Right lobe of liver (tissue), 6 donors: Measurements from ENCODE around the gene TMEM120B. TPM values are rescaled to one million over a fixed set of nuclear protein-coding genes. Genes with fewer than 3 reads are reported as not detected.
A peak's percentile ranks its signal among the peaks of the same experiment; 100 is the strongest.

Experiments used
- ATAC-seq, 4 donors: fragments of 200-7000 bp; cut with Tn5 transposase; one replicate each; pipeline ENCODE4 v1.9.1; 2020; ENCODE audit warnings: mild to moderate bottlenecking in 4 of 4, moderate library complexity in 4 of 4
- DNase-seq, 3 donors: peaks; one replicate each; pipeline ENCODE4 v3.0.0-alpha.2; 2020
- H3K27ac ChIP-seq, 3 donors: fragments of 200-600 bp; one replicate each; pipeline ENCODE4 v1.8.0; 2022
- H3K27me3 ChIP-seq, 2 donors: fragments of 200-600 bp; one replicate each; pipeline ENCODE4 v1.8.0; 2022
- H3K36me3 ChIP-seq, 4 donors: fragments of 200-600 bp; sonication (generic) in 1 of 4; one replicate each; pipeline versions ENCODE4 v1.5.1 to v1.8.0; 2017 to 2022; ENCODE audit warnings: control low read depth in 1 of 4
- H3K4me1 ChIP-seq, 4 donors: fragments of 200-600 bp; sonication (generic) in 1 of 4; one replicate each; pipeline versions ENCODE4 v1.5.1 to v1.8.0; 2017 to 2022; ENCODE audit warnings: control low read depth in 1 of 4
- H3K4me3 ChIP-seq, 3 donors: fragments of 200-600 bp; one replicate each; pipeline ENCODE4 v1.8.0; 2022
- H3K9me3 ChIP-seq, 4 donors: fragments of 200-600 bp; sonication (generic) in 1 of 4; one replicate each; pipeline versions ENCODE4 v1.5.1 to v1.8.0; 2017 to 2022; ENCODE audit warnings: control low read depth in 1 of 4
- POLR2A ChIP-seq: fragments of 450-650 bp; IDR thresholded peaks from one replicate; pipeline ENCODE4 v1.6.1; 2017; ENCODE audit warnings: antibody characterized with exemption, mild to moderate bottlenecking
- WGBS: methylation state at CpG from one replicate; pipeline ENCODE4 v1.1.6; 2018; ENCODE audit warnings: low coverage, low lambda C conversion rate; ENCODE audit not compliant: insufficient coverage; ENCODE audit errors: missing lambda C conversion rate; 5-methylcytosine and 5-hydroxymethylcytosine counted together
- intact Hi-C, 2 donors: fragments of 100-400 bp; cut with DNase I; formaldehyde crosslinking; loops; one replicate each; pipeline versions ENCODE4 v1.11.2 to v1.14.1; 2022
- total RNA-seq, 6 experiments: library from RNA; depleted of rRNA in 2 of 6; stranded (reverse); fragments of >200 nt in 2 of 6; fragmentation: NEBNext Ultra II Directional in 3 of 6; extraction: Animal tissue kit (Norgen Biotek cat#: 25700) in 3 of 6; gene quantifications; one replicate each; pipeline versions ENCODE4 v1.1.0 to v1.2.4, GENCODE V29; 2016 to 2023
- TF ChIP-seq, protein P1 (sequence below), 4 donors: fragments of 200-600 bp in 3 of 4; fragments of 450-650 bp in 1 of 4; IDR thresholded peaks; one replicate each; pipeline versions ENCODE4 v1.5.1 to v1.8.0; 2016 to 2022; ENCODE audit warnings: antibody characterized with exemption in 4 of 4, mild to moderate bottlenecking in 2 of 4
- donor health status: DM: no; HTN: yes; CAD: no.
- donor health status: DM: no; HTN: no; CAD: no.
- donor health status: DM: no; HTN: no; CAD: no.
- donor health status: DM: no; HTN: yes; CAD: no.
- donor health status: DM: no; HTN: yes; CAD: no.

The TMEM120B gene
- total RNA-seq, 6 experiments from 2014 or later: 3.3 to 6.4 (median 4.7) TPM

DNA sequence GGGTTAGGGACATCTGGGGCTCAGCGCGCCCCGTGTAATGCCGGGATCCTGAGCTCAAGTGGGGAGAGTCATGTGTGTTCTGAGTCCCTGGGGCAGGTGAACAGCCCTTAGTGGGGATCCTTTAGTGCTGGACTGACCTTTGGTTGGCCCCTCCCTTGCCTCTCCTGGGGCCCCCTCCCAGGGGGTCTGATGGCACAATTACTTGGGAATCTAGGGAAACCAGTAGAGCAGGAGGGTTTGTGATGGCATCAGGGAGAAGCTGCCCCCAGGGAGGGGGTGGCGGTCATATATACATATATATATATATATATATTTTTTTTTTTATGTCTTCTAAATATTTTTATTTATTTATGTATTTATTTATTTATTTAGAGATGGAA, 43.0 kb upstream of the TMEM120B start, which contains the start of gene MORN3:
Gene MORN3 (minus strand): TSS at position 134 of the 380 bp plus-strand sequence. CDS start 171 bp downstream, outside the sequence.
- no peak for DNase-seq
- no peaks in the 10 kb centered on the region for H3K9me3 ChIP-seq
- intact Hi-C loops: loop anchor here in 1 of 2 donors (10.0 kb wide), 1 partner anchor 105 kb away; no protein-coding TSS in a partner anchor
- 83% methylated on average over 1 of the region's 5 CpGs for WGBS
- TF ChIP-seq, protein P1, sequence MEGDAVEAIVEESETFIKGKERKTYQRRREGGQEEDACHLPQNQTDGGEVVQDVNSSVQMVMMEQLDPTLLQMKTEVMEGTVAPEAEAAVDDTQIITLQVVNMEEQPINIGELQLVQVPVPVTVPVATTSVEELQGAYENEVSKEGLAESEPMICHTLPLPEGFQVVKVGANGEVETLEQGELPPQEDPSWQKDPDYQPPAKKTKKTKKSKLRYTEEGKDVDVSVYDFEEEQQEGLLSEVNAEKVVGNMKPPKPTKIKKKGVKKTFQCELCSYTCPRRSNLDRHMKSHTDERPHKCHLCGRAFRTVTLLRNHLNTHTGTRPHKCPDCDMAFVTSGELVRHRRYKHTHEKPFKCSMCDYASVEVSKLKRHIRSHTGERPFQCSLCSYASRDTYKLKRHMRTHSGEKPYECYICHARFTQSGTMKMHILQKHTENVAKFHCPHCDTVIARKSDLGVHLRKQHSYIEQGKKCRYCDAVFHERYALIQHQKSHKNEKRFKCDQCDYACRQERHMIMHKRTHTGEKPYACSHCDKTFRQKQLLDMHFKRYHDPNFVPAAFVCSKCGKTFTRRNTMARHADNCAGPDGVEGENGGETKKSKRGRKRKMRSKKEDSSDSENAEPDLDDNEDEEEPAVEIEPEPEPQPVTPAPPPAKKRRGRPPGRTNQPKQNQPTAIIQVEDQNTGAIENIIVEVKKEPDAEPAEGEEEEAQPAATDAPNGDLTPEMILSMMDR (IDR thresholded peaks at IDR 0.05): no peak
- no peak for TF ChIP-seq POLR2A
- no peak for ATAC-seq
- H3K4me3 ChIP-seq: no peak within 1 kb of the TSS
- H3K27me3 ChIP-seq: no peaks in the 10 kb centered on the region
- H3K4me1 ChIP-seq: peaks cover 0 to 13% (median 0%) of the 10 kb centered on the region in 4 donors
- H3K36me3 ChIP-seq: no peaks in the 10 kb centered on the region
- H3K27ac ChIP-seq: no peak within 1 kb of the TSS

- Histone ChIP-seq H3K36me3 (no peaks in the 10 kb centered on the region), H3K4me1 (peaks cover 0 to 13% (median 0%) of the 10 kb centered on the region in 4 donors), H3K27me3 (no peaks in the 10 kb centered on the region), H3K4me3 (peak overlapping the region in 2 of 3 donors; percentile 41 to 49), H3K9me3 (no peaks in the 10 kb centered on the region), H3K27ac (peak overlapping the region in 2 of 3 donors; percentile 44 to 57)
- intact Hi-C loops: loop anchor here (10.0 kb wide), 4 partner anchors 58 to 178 kb away; no protein-coding TSS in a partner anchor
- ATAC-seq (peak; percentile 51 to 75 (median 68)), DNase-seq (peak in 1 of 3 donors; percentile 70)
- 48% methylated on average over 4 of the region's 12 CpGs for whole genome bisulfite sequencing
- TF ChIP-seq POLR2A: no peak
- TF ChIP-seq, protein P1 (IDR thresholded peaks at IDR 0.05): no peak
Measured at GRCh38 chr12:121673013-121673511, 39.5 kb upstream of the TMEM120B start.

DNA sequence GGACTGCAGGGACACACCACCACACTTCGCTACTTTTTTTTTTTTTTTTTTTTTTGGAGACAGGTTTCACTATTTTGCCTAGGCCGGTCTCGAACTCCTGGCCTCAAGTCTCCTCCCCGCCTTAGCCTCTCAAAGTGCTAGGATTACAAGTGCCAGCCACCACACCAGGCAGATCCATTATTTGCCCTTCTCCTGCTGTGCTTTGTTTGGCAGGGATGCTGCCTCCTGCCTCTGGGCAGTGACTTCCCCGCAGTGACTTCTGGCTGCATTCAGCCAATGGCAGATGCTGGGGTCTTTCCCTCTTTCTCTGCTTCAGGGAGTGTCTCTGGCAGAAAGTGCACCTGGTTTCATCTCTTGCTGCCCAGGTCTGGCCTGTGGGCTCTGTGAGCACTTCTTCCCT, 36.4 kb upstream of the TMEM120B start:
- ATAC-seq (no peak), DNase-seq (no peak)
- H3K36me3 ChIP-seq: no peaks in the 10 kb centered on the region
- intact Hi-C loops: loop anchor here (10.0 kb wide), 4 partner anchors 61 to 181 kb away; no protein-coding TSS in a partner anchor
- WGBS: 93% methylated on average over 5 of the region's 5 CpGs
- no peak overlapping the region for H3K4me3 ChIP-seq
- no peaks in the 10 kb centered on the region for H3K9me3 ChIP-seq
- H3K27me3 ChIP-seq: no peaks in the 10 kb centered on the region
- no peak for TF ChIP-seq POLR2A
- TF ChIP-seq, protein P1 (IDR thresholded peaks at IDR 0.05): no peak
- no peak overlapping the region for H3K27ac ChIP-seq
- H3K4me1 ChIP-seq: peaks cover 0 to 14% (median 0%) of the 10 kb centered on the region in 4 donors

- peaks cover 0 to 12% (median 0%) of the 10 kb centered on the region in 4 donors for H3K4me1 ChIP-seq
- WGBS: 55% methylated on average over 2 of the region's 3 CpGs
- DNase-seq (no peak), ATAC-seq (no peak)
- H3K9me3 ChIP-seq: no peaks in the 10 kb centered on the region
- TF ChIP-seq, protein P1 (IDR thresholded peaks at IDR 0.05): no peak
- TF ChIP-seq POLR2A: no peak
- no peak overlapping the region for H3K27ac ChIP-seq
- intact Hi-C loops: loop anchor here (10.0 kb wide), 4 partner anchors 64 to 184 kb away; no protein-coding TSS in a partner anchor
- no peak overlapping the region for H3K4me3 ChIP-seq
- no peaks in the 10 kb centered on the region for H3K36me3 ChIP-seq
- H3K27me3 ChIP-seq: no peaks in the 10 kb centered on the region
Measured at GRCh38 chr12:121678305-121678704, 34.2 kb upstream of the TMEM120B start.
